Measurements from ENCODE around the gene MBD3. TPM values are rescaled to one million over a fixed set of nuclear protein-coding genes. Genes with fewer than 3 reads are reported as not detected.
"Not testable (repeated sequence)": the region's sequence is repeated elsewhere in the genome, so short reads cannot be mapped to it uniquely, and the experiment has no call there.

The MBD3 gene
- total RNA-seq (2014; rRNA removed), result 174 and 191 TPM in 2 replicates
- polyA plus RNA-seq (2012), result 73.9 TPM

GRCh38 chr19:1592755-1593500 is at the start of gene MBD3:
MBD3 (minus strand) TSS chr19:1592865; CDS start chr19:1592631, 234 bp downstream.
- DNase-seq (ENCODE audit: low read depth), result peak; percentile 91

GRCh38 chr19:1640893-1641448 is 48.3 kb upstream of the MBD3 start:
- not testable (repeated sequence) for DNase-seq (ENCODE audit: low read depth)

DNA sequence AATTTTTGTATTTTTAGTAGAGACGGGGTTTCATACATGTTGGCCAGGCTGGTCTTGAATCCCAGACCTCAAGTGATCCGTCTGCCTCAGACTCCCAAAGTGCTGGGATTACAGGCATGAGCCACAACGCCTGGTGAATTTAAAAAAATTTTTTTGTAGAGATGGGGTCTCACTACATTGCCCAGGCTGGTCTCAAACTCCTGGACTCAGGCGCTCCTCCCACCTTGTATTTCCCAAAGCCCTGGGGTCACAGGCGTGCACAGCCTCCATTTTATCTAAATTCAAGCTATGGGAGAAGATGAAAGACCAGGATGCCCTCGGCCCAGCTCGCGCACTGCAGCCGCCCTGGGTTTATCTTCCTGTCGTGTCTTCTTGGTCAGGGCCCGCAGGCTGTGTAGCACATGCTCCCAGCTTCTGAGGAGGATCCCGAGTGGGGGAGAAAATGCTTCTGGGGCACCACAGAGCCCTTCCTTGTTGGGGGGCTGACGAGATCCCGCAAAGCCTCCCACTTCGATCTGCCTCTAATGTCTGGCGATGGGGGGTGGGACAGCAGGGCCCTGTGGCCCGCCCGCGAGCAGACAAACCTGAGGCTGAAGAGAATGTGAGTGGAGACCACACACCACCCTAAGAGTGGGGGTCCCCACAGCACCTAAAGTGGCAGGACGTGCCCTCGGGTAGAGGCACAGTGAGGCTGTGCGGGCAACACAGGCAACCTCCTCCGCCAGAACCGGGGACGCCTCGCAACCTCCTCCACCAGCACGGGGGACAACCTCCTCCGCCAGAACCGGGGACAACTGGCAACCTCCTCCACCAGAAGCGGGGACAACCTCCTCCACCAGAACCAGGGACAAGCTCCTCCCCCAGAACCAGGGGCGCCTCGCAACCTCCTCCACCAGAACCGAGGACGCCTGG is 43.9 kb upstream of the MBD3 start:
- no peak for DNase-seq (ENCODE audit: low read depth)

DNA sequence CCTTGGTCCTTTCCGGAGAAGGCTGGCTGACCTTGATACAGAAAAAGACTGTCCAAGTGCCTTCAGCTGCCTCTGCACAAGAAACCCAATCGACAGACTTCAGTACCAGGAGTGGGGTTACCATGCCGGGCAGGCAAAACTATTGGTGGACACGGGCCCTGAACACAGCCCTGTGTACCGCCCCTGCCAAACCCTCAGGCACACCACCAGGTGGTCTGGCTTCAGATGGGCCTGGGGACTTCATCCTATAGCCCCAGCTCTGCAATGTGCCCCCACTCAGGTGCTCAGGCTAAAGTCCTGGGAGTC is 42.2 kb upstream of the MBD3 start:
- DNase-seq (ENCODE audit: low read depth), result no peak

DNA sequence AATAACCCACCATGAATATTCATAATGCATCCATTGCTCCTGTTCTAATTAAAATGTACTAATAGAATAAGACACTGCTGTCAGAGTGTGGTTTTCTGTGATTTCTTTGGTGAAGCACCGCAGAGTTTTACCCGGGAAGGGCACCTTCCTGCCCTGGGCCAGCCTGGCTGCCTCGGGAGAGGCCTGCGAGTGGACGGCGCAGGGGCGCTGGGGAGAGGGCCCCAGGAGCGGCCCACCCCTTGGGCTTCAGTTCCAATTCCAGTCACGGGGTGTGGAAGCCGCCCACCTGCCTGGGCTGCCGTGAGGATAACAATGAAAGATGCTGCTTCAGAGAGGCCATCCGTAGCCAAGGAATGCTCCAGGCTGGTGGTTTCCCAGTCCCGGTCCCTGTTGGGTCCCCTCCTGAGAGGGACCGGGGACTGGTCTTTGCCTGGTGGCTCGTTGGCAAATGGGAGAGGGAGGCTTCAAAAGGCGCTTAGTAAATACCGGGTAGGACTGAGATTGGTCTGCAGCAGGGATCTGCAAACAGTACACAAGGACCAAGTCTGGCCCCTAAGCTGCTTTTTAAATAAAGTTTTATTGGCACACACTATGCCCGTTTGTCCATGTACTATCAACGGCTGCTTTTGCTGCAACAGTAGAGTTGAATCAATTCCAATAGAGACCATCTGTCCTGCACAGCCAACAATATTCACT is 41.7 kb upstream of the MBD3 start:
- DNase-seq (ENCODE audit: low read depth), result no peak

GRCh38 chr19:1633269-1633826 is 40.7 kb upstream of the MBD3 start:
- no peak for DNase-seq (ENCODE audit: low read depth)

GRCh38 chr19:1632462-1633268 is 40.0 kb upstream of the MBD3 start:
- DNase-seq (ENCODE audit: low read depth), result no peak

- DNase-seq (ENCODE audit: low read depth), result no peak
Observed at GRCh38 chr19:1631557-1632100, 39.0 kb upstream of the MBD3 start.

DNA sequence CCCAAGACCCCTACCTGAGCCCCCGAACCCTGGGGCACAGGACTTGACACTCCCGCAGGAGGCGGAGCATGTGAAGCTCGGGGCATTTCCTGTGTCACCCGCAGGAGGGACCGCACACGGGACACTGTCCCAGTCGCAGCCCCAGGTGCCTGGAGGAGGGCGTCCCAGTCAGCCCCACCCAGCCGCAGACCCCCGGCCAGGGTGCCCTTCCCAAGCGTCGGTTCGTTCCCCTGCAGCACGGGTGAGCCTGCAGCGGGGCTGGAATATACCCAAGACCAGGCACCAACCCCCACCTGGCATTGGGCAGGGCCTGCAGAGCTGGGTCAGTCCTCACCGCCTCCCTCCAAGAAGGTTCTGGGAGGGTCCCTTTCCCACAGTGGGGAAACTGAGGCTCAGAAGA is 38.1 kb upstream of the MBD3 start:
- DNase-seq (ENCODE audit: low read depth), result no peak

DNA sequence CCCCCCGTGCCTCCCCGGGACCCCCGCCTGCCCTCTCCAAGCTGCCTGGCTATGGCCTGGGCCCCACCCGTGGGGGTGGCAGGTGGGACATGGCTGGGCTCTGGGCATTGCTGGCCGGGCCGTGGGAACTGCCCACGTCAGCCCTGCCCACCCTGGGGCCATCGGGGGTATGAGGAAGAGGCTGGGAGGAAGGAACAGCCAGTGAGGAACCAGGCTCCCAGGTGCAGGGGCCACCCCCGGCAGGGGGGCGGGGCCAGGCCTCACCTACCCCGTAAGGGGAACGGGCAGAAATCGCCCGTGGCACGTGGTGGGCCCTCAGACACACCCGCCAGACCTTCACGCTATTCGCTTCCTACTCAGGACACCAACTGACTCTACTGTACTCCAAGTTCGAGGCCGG is 37.3 kb upstream of the MBD3 start:
- no peak for DNase-seq (ENCODE audit: low read depth)

- DNase-seq (ENCODE audit: low read depth), result no peak
Observed at GRCh38 chr19:1629256-1629808, 36.7 kb upstream of the MBD3 start.

DNA sequence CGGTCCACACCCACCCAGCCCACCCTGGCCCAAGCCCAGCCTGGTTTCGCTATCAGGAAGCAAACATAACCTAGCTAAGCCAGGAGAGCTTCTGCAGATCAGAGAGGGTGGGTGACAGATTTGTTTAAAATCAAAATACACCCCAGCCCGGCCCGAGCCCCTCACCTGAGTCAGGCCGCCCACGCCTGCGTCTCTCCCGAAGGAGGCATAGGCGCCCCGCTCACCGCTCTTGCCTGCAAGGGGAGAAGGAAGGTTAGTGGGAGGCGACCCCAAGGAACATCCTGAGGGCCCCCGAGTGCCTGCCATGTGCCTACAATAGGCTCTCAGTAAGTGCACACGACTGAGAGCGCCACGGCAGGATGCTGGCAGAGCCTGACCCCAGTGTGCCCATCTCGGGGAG is 34.5 kb upstream of the MBD3 start:
- DNase-seq (ENCODE audit: low read depth), result no peak

DNA sequence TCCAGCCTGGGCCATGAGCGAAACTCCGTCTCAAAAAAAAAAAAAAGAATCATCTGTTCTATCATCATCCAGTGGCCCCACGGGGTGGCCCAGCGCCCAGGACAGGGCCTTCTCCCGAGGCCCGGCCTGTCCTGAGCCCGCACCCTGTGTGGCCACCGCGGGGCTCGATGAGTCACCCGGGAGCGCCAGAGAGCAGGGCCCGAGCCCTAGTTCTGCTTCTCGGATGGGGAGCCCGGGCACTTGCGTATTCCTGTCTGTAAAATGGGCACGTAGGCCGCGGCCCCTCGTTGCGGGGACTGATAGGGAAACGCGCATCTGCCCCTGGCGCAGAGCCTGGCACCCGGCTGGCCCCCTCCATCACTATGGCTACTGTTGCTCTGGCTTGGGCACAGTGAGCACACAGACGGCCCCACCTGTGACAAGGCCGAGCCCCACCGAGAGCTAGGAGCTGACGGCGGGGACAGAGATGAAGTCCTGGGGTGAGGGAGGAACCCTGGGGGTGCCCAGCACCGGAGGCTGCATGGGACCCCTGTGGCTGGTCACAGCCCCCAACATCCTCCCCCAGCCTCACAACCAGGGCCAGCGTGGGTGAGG is 33.8 kb upstream of the MBD3 start:
- no peak for DNase-seq (ENCODE audit: low read depth)

DNA sequence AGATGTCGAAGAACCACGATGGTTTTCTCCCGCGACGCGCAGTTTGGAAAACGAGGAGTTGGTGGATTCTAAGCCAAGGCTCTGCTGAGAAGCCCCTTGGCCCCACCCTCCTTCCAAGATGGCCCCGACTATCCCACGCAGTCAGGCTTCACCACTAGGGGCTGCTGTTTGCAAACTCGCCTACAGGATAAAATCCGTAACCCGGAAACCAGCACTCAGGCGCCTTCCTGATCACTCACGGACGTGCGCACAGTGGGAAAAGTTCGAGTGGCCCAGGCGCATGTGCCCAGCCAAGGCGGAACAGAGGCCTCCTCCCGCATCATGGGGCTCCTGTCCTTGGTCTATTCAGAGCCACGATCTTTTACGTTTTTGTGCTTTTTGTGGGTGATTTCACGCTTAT is 31.8 kb upstream of the MBD3 start:
- DNase-seq (ENCODE audit: low read depth), result peak; percentile 26

DNA sequence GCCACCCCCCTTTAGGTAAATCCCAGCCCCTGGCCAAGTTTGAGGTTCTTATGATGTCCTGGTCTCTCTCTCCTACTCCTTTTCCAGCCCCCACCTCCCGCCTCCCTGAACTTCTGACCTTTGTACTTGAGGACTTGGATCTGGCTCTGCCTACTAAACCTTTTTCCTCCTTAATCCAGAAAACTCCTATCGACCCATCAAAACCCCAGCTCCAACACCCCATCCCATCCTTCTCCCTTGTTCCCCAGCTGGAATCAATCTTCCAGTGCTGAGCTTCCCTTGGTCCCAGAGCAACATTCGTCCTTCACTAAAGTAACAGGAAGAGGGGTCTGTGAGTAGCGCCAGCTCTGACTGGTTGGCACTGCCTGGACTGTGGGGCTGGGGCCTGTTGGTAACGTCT is 29.9 kb upstream of the MBD3 start:
- DNase-seq (ENCODE audit: low read depth), result no peak

- DNase-seq (ENCODE audit: low read depth), result no peak
Observed at GRCh38 chr19:1622007-1622406, 29.3 kb upstream of the MBD3 start.

DNA sequence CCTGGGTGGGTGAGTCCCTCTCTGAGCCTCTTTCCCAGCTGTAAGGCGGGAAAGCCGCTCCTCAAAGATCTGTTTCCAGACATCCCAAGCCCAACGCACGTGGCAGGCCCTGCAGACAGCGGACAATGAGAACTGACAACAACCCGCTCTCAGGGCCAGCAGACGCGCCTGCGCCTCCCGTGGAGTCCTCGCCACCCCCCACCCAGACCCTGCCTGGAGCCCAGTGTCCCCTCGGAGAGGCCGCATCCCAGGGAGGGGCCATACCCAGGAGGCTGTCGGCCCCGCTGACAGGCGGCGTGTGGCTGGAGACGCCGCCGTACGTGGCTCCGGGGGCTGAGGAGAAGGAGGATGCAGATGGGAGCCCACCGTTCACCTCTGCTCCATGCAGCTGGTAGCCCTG is 28.9 kb upstream of the MBD3 start:
- DNase-seq (ENCODE audit: low read depth), result no peak

GRCh38 chr19:1621021-1621420 is 28.4 kb upstream of the MBD3 start:
- no peak for DNase-seq (ENCODE audit: low read depth)

DNA sequence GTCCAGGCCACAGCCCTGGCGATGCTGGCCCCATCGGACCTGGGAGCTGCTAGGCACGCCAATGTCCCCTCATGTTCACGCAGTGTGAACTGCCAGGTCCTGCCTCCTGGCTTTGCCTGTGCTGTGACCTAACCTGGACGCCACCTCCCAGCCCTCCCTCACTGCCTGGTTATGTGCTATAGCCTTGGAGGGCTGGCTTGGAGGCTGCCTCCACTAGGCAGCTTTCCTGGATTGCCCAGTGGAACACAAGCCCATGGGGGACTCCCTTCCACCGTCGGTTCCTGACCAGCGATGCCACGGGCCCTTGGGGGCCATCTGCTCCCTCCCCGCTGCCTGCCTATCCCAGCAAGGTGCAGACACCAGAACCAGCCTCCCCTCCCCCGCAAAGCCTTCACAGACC is 27.8 kb upstream of the MBD3 start:
- DNase-seq (ENCODE audit: low read depth), result no peak

DNA sequence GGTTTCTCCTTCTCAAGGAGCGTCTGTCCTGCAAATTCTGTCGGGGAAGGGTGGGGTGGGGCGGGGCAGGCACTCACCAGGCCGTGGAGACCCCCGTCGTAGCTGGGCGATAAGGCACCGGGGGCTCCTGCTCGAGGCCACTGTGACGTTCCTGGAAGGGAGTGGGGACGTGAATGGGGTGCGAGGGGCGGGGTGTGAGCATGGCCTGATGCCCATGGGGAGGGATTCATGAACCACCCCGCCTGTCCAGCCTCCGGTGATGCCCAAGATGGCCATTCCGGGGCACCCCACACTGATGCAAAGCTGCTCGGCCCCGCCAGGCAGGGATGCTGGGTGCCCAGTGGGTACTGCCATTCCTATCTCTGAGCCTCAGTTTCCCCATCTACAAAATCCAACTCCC is 27.0 kb upstream of the MBD3 start:
- no peak for DNase-seq (ENCODE audit: low read depth)

Data from LHCN-M2 (cell line).